GM21576 (cell line): Measurements from ENCODE around the gene DLG2.

ENCODE experiments used
- ATAC-seq: cut with Tn5 transposase; IDR thresholded peaks from one replicate; pipeline ENCODE4 v1.9.1; 2021; ENCODE audit warnings: mild to moderate bottlenecking, moderate library complexity; ENCODE audit not compliant: unreplicated experiment

Gene DLG2

DNA sequence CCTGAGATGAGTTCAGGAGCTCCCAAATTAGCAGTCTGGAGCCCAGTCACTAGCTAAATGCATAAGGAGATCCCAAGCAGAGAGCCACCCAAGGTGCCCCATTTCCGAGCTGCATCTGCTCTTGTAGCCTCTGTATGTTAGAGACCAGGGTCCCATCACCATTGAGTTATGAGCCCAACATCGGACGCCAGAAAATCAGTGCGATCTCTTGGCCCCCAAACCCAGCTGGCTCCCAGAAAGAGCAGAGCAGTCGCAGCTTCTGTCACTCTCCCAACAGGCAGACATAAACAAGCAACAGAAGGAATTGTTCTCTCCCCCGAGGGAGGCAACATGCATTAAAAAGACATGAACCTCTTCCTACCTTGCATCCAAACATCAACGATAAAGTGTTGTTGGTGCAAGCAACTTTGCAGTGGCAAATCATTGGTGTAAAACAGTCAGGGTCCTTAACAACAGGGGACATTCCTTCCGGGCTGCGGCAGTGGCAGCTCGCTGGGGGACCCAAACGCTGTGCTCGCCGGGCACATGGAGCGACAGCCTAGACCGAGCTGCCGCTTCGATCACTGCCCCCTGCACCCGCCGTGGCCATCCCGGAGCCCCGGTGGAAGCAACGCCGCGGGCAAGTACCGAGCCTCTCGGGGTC, 907.1 kb downstream of the DLG2 start:
- ATAC-seq: no peak

DNA sequence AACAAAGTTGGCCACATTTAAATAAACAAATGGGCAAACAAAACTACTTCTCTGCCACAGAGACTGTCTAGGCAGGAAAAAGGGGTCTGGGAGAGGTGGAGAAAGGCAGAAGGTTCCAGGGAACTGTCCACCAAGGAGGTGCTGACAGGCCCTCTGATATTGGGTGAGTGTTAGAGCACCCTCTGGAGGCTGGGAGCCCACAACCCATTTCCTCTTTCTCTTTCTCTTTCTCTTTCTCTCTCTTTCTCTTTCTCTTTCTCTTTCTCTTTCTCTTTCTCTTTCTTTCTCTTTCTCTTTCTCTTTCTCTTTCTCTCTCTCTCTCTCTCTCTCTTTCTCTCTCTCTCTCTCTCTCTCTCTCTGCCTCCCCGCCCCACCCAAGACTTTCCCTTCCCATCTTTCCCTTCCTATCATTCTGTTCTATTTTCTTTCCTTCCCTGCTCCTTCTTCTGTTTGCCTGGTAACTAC, 912.8 kb downstream of the DLG2 start:
- peak; percentile 96 for ATAC-seq

DNA sequence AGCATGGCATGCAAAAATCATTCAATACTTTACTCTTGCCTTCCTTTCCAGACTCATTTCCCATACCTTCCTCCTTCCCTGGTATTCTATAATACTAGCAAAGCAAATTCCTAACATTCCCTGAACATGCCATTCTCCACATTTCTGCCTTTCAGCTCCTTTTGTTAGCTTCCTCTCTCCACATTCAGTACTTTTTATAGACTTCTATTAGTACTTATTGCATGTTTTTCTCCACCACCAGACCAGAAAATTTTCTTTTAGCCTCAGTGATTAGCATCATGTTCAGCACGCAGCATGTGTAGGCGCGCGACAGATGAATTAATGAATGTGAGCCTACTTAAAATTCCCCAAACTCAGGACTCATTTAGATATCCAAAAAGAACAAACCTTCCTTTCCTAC, 935.3 kb downstream of the DLG2 start:
- ATAC-seq: no peak

- ATAC-seq: no peak
These were observed 939.7 kb downstream of the DLG2 start for GRCh38 chr11:84687433-84687832.

DNA sequence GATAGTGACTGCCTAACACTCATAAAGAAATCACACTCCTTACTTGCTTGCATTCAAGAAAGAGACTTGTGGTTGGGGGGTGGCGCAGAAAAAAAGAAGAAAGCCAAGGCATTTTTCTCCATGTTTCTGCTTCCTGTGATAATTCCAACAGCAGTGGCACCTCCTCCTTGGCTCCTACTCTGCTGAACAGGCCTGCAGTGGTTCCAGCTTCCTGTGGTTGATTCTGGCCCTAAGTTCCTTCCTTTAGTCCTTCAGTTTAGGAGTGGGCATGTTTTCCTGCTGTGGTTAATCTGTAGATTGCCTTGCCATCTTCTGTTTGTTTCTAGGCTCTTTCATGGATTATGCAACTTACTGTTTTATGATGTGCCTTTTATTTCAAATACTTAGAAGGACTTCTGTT, 940.4 kb downstream of the DLG2 start:
- ATAC-seq: no peak

- ATAC-seq: no peak
These were observed 941.2 kb downstream of the DLG2 start for GRCh38 chr11:84685976-84686375.

- no peak for ATAC-seq
These were observed 942.0 kb downstream of the DLG2 start for GRCh38 chr11:84685149-84685548.

DNA sequence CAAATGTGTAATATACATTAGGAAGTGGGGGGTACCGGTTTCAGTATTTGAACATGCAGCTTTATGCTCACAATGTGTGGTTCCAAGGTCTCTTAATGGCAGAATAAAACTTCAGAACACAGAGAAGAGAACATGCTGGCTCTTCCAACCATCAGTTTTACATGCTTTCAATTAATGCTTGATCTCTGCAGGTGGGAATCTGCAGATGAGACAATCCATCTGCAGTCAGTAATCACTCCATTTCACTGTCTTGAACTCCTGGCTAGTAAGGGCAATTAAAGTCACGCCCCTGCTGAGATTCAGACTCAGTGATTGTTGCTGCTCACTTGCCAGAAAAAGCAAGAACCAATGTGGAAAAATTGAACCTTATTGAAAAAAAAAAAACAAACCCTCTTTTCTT, 945.7 kb downstream of the DLG2 start:
- no peak for ATAC-seq

DNA sequence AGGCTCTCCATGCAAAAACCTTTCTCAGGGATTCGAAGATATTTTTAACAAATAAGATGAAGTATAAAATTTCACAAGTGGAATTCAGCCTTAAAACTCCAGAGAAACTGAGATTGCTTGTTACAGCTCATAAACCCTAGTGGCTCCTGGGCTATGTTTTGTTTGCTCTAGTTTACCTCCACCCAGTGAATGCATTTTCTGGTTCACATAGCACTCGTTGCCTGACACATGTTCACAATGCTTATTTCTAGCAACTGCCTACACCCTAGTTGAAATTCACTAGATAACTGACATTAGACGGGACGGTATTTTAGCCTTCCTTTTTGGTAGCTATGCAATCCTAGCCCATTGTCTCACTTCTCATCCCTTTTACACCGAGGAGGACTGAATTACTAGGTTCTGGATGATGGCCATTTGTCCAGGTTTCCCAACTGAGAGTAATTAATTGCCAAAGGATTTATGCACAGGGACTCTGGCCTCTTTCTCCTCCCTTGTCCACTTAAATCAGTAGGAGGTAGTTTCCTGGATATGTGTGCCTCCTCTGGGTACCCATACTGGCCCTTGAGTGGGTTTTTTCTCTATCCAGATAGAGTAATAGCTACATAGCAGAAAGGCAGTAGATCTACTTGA, 951.6 kb downstream of the DLG2 start:
- no peak for ATAC-seq

- no peak for ATAC-seq
These were observed 953.4 kb downstream of the DLG2 start for GRCh38 chr11:84673753-84674152.

- ATAC-seq: no peak
These were observed 955.7 kb downstream of the DLG2 start for GRCh38 chr11:84671325-84671999.

GRCh38 chr11:84663731-84664130, 963.4 kb downstream of the DLG2 start:
- no peak for ATAC-seq

GRCh38 chr11:84660257-84660977, 966.7 kb downstream of the DLG2 start:
- ATAC-seq: no peak

GRCh38 chr11:84655712-84656111, 971.4 kb downstream of the DLG2 start:
- no peak for ATAC-seq

DNA sequence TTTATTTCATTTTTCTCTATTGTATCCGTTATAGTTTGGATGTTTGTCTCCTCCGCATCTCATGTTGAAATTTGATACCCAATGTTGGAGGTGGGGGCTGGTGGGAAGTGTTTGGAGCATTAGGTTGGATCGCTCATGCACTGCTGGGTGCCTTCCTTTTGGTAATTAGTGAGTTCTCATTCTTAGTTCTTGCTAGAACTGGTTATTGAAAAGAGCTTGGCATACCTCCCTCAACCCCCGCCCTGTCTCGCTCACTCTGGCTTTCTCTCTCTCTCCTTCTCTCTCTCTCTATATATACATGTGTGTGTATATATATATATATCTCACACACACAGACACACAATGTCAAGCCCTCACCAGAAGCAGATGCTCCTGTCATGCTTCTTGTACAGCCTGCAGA, 978.7 kb downstream of the DLG2 start:
- no peak for ATAC-seq

DNA sequence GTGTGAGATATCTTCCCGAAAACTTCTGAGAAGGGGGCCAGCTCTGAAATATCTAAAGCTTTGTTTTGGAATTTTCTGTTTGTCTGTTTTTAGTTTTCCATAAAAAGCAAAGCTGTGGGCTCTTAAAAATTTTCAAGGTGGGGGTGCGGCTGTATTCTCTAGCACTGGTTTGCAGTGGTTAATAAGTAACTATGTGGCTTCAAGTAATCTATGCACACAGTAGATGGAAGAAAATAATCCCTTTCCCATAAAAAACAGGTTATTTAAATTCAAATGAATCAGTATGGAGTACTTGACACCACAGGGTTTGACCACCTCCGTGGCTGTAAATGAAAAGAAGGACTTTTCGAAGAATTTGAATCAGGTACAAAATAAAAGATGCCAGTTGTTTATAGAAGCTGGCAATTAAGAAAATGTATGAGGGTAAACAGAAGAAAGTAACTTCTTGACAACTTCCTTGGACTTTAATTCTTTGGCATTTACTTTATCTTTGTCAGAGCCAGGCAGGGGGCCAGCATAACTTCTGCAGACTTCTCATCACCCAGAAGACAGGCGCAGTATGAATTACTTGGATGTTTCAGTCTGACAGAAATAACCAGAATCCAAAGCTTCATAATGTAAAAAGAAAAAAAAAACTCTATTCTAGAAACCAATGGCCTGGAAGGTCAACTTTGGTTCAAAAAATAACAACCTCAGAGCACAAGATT, 981.0 kb downstream of the DLG2 start:
- no peak for ATAC-seq

GRCh38 chr11:84642500-84642899, 984.6 kb downstream of the DLG2 start:
- ATAC-seq: no peak

- no peak for ATAC-seq
These were observed 992.8 kb downstream of the DLG2 start for GRCh38 chr11:84634309-84634708.

DNA sequence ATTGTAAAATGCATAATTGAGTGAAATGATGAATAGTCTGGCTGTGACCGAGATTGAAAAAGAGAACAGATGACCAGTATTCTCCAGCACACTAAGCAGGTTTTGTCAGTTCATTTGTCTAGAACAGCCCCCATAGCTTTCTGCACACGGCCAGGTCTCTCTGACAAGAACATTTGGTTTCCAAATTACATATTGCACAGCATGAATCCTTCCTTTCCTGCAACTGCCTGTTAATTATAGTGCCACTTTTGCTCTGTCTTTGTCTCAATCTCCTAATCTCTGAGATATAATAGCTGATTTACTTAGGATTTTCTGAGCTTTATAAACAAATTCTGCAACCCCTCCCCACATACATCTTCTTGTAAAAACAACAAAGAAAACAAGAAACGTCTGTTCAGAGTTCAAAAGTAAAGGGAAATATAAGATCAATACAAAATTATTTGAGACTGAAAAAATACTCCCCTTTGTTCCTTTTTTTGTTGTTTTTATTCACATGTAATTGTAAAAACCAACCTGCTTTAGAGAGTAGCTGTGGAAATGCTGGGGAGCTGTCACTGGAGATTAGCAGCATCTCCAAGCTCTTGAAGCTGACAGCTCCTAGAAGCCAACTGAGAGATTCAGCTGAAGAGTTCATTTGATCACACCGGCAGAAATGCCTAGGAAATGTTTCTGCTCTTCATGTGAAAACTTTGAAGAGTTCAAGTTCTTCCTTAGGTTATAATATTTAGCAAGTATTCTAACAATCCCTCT, 998.1 kb downstream of the DLG2 start:
- no peak for ATAC-seq

DNA sequence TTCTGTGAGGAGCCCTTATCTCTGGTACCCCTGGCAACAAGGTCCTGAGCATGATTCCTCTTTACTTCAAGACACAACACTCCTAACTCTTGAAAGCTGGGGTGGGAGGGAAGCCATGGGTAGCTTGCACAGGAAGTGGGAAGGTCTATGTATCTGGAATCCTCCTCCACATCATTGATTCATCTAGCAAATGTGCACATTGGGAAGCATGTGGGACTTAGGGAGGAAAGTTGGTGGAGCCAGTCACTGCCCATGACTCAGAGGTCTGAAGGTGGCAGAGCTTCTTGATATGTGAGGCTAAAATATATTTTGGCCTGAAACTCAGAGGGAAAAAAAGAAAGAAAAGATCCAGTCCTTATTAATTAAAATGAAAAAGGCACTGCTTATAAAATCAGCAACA, 1000.9 kb downstream of the DLG2 start:
- ATAC-seq: no peak
